Osteoblast (primary cell): ENCODE results near the gene FGFBP1. TPM values are rescaled to one million over a fixed set of nuclear protein-coding genes. Genes with fewer than 3 reads are reported as not detected.

Experiments used
- DNase-seq: peaks from one replicate; pipeline ENCODE4 v3.0.0; 2011; ENCODE audit warnings: low spot score, mixed read lengths; ENCODE audit not compliant: insufficient read length; ENCODE audit errors: missing footprints
- H2AFZ ChIP-seq: 2 replicates; pipeline ENCODE4 v1.6.0; 2011; ENCODE audit warnings: mild to moderate bottlenecking, low read length
- H3K27ac ChIP-seq: 2 replicates; pipeline ENCODE4 v1.5.1; 2011; ENCODE audit warnings: mild to moderate bottlenecking, low read depth, low read length, moderate library complexity
- H3K27me3 ChIP-seq: 2 replicates; pipeline ENCODE4 v1.6.0; 2012; ENCODE audit warnings: mild to moderate bottlenecking, control low read depth, inconsistent platforms, low read length, moderate library complexity; ENCODE audit not compliant: insufficient read depth
- H3K36me3 ChIP-seq: 2 replicates; pipeline ENCODE4 v1.5.1; 2011; ENCODE audit warnings: mild to moderate bottlenecking, low read length, control low read depth, moderate library complexity; ENCODE audit not compliant: insufficient read depth
- H3K4me1 ChIP-seq: 2 replicates; pipeline ENCODE4 v1.5.1; 2011; ENCODE audit warnings: mild to moderate bottlenecking, low read length, control low read depth, moderate library complexity; ENCODE audit not compliant: insufficient read depth
- H3K4me2 ChIP-seq: 2 replicates; pipeline ENCODE4 v1.6.0; 2011; ENCODE audit warnings: mild to moderate bottlenecking, low read length; ENCODE audit not compliant: insufficient read depth
- H3K4me3 ChIP-seq: fragments of 200-600 bp; sonication (generic); 3 replicates; pipeline ENCODE4 v1.5.1; 2012; ENCODE audit warnings: mild to moderate bottlenecking, low read length, inconsistent platforms; ENCODE audit not compliant: insufficient read depth
- H3K79me2 ChIP-seq: 2 replicates; pipeline ENCODE4 v1.6.0; 2012; ENCODE audit warnings: mild to moderate bottlenecking, low read length, control low read depth, inconsistent platforms; ENCODE audit not compliant: insufficient read depth
- H3K9me3 ChIP-seq: 2 replicates; pipeline ENCODE4 v1.5.1; 2011; ENCODE audit warnings: low read depth, low read length, control low read depth
- H4K20me1 ChIP-seq: 2 replicates; pipeline ENCODE4 v1.6.0; 2012; ENCODE audit warnings: mild to moderate bottlenecking, low read length, control low read depth; ENCODE audit not compliant: insufficient read depth
- CTCF ChIP-seq: IDR thresholded peaks from 2 replicates; pipeline ENCODE4 v1.5.1; 2011; ENCODE audit warnings: mild to moderate bottlenecking, low read depth, low read length, moderate library complexity; ENCODE audit errors: extremely low read depth
- total RNA-seq: library from RNA; depleted of rRNA; stranded (reverse); fragments of >200 nt; gene quantifications from 2 replicates; pipeline ENCODE4 v1.2.3, GENCODE V29; 2012

Gene FGFBP1
- total RNA-seq, 1 donor = not detected

- Histone ChIP-seq H3K79me2 (no peaks in the 10 kb centered on the region), H3K27me3 (no peaks in the 10 kb centered on the region), H3K4me3 (no peak overlapping the region), H4K20me1 (no peaks in the 10 kb centered on the region), H3K36me3 (no peaks in the 10 kb centered on the region), H3K27ac (no peak overlapping the region), H3K4me1 (peaks cover 25% of the 10 kb centered on the region), H3K4me2 (no peak overlapping the region), H2AFZ (no peak overlapping the region), H3K9me3 (no peaks in the 10 kb centered on the region)
- TF ChIP-seq CTCF = no peak
- DNase-seq = no peak
These were observed 28.2 kb downstream of the FGFBP1 start for GRCh38 chr4:15910155-15910940.

- no peak overlapping the region for H3K4me3 ChIP-seq
- TF ChIP-seq CTCF = no peak
- no peaks in the 10 kb centered on the region for H3K36me3 ChIP-seq
- peaks cover 3% of the 10 kb centered on the region for H3K27me3 ChIP-seq
- no peaks in the 10 kb centered on the region for H4K20me1 ChIP-seq
- H3K79me2 ChIP-seq = no peaks in the 10 kb centered on the region
- no peak overlapping the region for H2AFZ ChIP-seq
- H3K9me3 ChIP-seq = no peaks in the 10 kb centered on the region
- no peak for DNase-seq
- no peak overlapping the region for H3K4me2 ChIP-seq
- H3K4me1 ChIP-seq = peaks cover 3% of the 10 kb centered on the region
- H3K27ac ChIP-seq = no peak overlapping the region
These were observed 31.1 kb downstream of the FGFBP1 start for GRCh38 chr4:15907430-15907829.

- Histone ChIP-seq H3K4me2 (no peak overlapping the region), H4K20me1 (no peaks in the 10 kb centered on the region), H3K79me2 (no peaks in the 10 kb centered on the region), H3K27me3 (peaks cover 11% of the 10 kb centered on the region), H3K4me1 (no peaks in the 10 kb centered on the region), H3K27ac (no peak overlapping the region), H3K9me3 (no peaks in the 10 kb centered on the region), H3K4me3 (no peak overlapping the region), H3K36me3 (no peaks in the 10 kb centered on the region), H2AFZ (no peak overlapping the region)
- no peak for DNase-seq
- TF ChIP-seq CTCF = no peak
These were observed 32.5 kb downstream of the FGFBP1 start for GRCh38 chr4:15906020-15906443.

GRCh38 chr4:15902746-15903145 is 35.8 kb downstream of the FGFBP1 start:
- DNase-seq = no peak
- H4K20me1 ChIP-seq = no peaks in the 10 kb centered on the region
- no peaks in the 10 kb centered on the region for H3K4me1 ChIP-seq
- no peaks in the 10 kb centered on the region for H3K9me3 ChIP-seq
- no peak for TF ChIP-seq CTCF
- no peaks in the 10 kb centered on the region for H3K79me2 ChIP-seq
- no peak overlapping the region for H2AFZ ChIP-seq
- H3K4me2 ChIP-seq = no peak overlapping the region
- peaks cover 16% of the 10 kb centered on the region for H3K27me3 ChIP-seq
- H3K36me3 ChIP-seq = no peaks in the 10 kb centered on the region
- no peak overlapping the region for H3K27ac ChIP-seq
- no peak overlapping the region for H3K4me3 ChIP-seq
